IMR-90 (cell line): ENCODE data around the gene OTOG. TPM values are rescaled to one million over a fixed set of nuclear protein-coding genes. Genes with fewer than 3 reads are reported as not detected.

ENCODE experiments used
- ATAC-seq: fragments of 200-7000 bp; cut with Tn5 transposase; 2 replicates; pipeline ENCODE4 v1.9.1; 2020; ENCODE audit warnings: low read depth, mild to moderate bottlenecking, moderate library complexity
- BruUV-seq: library from RNA; stranded (reverse); fragments of 400-500 nt; replicated peaks from 2 replicates; lab custom pipeline; 2021; lab: Mats Ljungman, UMichigan
- CTCF ChIA-PET: fragments of 300-600 bp; formaldehyde crosslinking; extraction: SDS; loops from one replicate; lab custom pipeline; 2021; ENCODE audit warnings: antibody characterized with exemption; lab: Yijun Ruan, JAX
- POLR2A ChIA-PET: fragments of 300-600 bp; sonication (Branson Sonifier 250); formaldehyde crosslinking; loops from one replicate; lab custom pipeline; 2022; ENCODE audit warnings: antibody characterized with exemption; ENCODE audit not compliant: unreplicated experiment; lab: Charles Lee
- DNase-seq: peaks from one replicate; pipeline ENCODE4 v3.0.0; 2013
- H2AFZ ChIP-seq: replicated peaks from 2 replicates; pipeline ENCODE3; 2013; ENCODE audit warnings: low read length, mild to moderate bottlenecking; ENCODE audit not compliant: poor library complexity
- H2AK5ac ChIP-seq: 2 replicates; pipeline ENCODE4 v1.6.1; 2013; ENCODE audit warnings: low read depth, low read length, inconsistent platforms
- H2AK9ac ChIP-seq: replicated peaks from 2 replicates; pipeline ENCODE3; 2013; ENCODE audit warnings: mild to moderate bottlenecking, low read depth, low read length, moderate library complexity; ENCODE audit not compliant: poor library complexity
- H2BK120ac ChIP-seq: 2 replicates; pipeline ENCODE4 v1.6.1; 2013; ENCODE audit warnings: low read depth, low read length, inconsistent platforms
- H2BK15ac ChIP-seq: 3 replicates; pipeline ENCODE4 v1.6.1; 2013; ENCODE audit warnings: low read depth, low read length, inconsistent platforms
- H2BK20ac ChIP-seq: 2 replicates; pipeline ENCODE4 v1.6.1; 2013; ENCODE audit warnings: low read depth, mild to moderate bottlenecking, inconsistent platforms, low read length, moderate library complexity
- H2BK5ac ChIP-seq: 2 replicates; pipeline ENCODE4 v1.6.1; 2013; ENCODE audit warnings: mild to moderate bottlenecking, low read depth, low read length, inconsistent platforms; ENCODE audit not compliant: poor library complexity, severe bottlenecking
- H3K14ac ChIP-seq: replicated peaks from 2 replicates; pipeline ENCODE4 v1.6.1; 2013; ENCODE audit warnings: low read depth, low read length, inconsistent platforms
- H3K18ac ChIP-seq: 2 replicates; pipeline ENCODE4 v1.6.1; 2013; ENCODE audit warnings: low read depth, low read length, control low read depth
- H3K23ac ChIP-seq: 2 replicates; pipeline ENCODE4 v1.6.1; 2013; ENCODE audit warnings: low read depth, low read length, inconsistent platforms
- H3K27ac ChIP-seq: 2 replicates; pipeline ENCODE4 v1.5.1; 2013; ENCODE audit warnings: mild to moderate bottlenecking, control low read depth, low read length; ENCODE audit not compliant: insufficient read depth
- H3K27me3 ChIP-seq: 2 replicates; pipeline ENCODE4 v1.6.1; 2013; ENCODE audit warnings: low read length; ENCODE audit not compliant: control insufficient read depth, insufficient read depth
- H3K36me3 ChIP-seq: 2 replicates; pipeline ENCODE4 v1.6.1; 2013; ENCODE audit warnings: low read length, mixed read lengths; ENCODE audit not compliant: control insufficient read depth, insufficient read depth
- H3K4ac ChIP-seq: 2 replicates; pipeline ENCODE4 v1.6.1; 2013; ENCODE audit warnings: low read depth, low read length, inconsistent platforms
- H3K4me1 ChIP-seq: 2 replicates; pipeline ENCODE4 v1.6.1; 2013; ENCODE audit warnings: low read length, mixed read lengths; ENCODE audit not compliant: control insufficient read depth, insufficient read depth
- H3K4me2 ChIP-seq: 2 replicates; pipeline ENCODE4 v1.6.1; 2013; ENCODE audit warnings: low read depth, mild to moderate bottlenecking, control low read depth, low read length, moderate library complexity
- H3K4me3 ChIP-seq: 2 replicates; pipeline ENCODE4 v1.5.1; 2013; ENCODE audit warnings: low read depth, mild to moderate bottlenecking, control low read depth, low read length, moderate library complexity; ENCODE audit not compliant: insufficient read depth
- H3K56ac ChIP-seq: 2 replicates; pipeline ENCODE4 v1.6.1; 2013; ENCODE audit warnings: low read length, inconsistent platforms; ENCODE audit not compliant: insufficient read depth; ENCODE audit errors: extremely low read depth
- H3K79me1 ChIP-seq, 2 experiments: 2 replicates each; pipeline ENCODE4 v1.6.1; 2013; ENCODE audit warnings: low read length in 2 of 2, inconsistent platforms in 1 of 2, low read depth in 1 of 2
- H3K9ac ChIP-seq: 2 replicates; pipeline ENCODE4 v1.6.1; 2013; ENCODE audit warnings: low read depth, low read length, control low read depth
- H3K9me1 ChIP-seq: 2 replicates; pipeline ENCODE4 v1.6.1; 2013; ENCODE audit warnings: low read length, inconsistent platforms; ENCODE audit not compliant: insufficient read depth
- H3K9me3 ChIP-seq: 2 replicates; pipeline ENCODE4 v1.6.1; 2013; ENCODE audit warnings: low read length; ENCODE audit not compliant: control insufficient read depth, insufficient read depth
- H4K20me1 ChIP-seq: 2 replicates; pipeline ENCODE4 v1.6.1; 2013; ENCODE audit warnings: low read length, inconsistent platforms; ENCODE audit not compliant: insufficient read depth
- H4K5ac ChIP-seq: 2 replicates; pipeline ENCODE4 v1.6.1; 2013; ENCODE audit warnings: mild to moderate bottlenecking, low read depth, low read length, control low read depth
- H4K8ac ChIP-seq, 2 experiments: 2 replicates each; pipeline ENCODE4 v1.6.1; 2013; ENCODE audit warnings: low read depth in 2 of 2, low read length in 2 of 2, control low read depth in 1 of 2, inconsistent platforms in 1 of 2
- H4K91ac ChIP-seq: 2 replicates; pipeline ENCODE4 v1.6.1; 2013; ENCODE audit warnings: low read depth, low read length, inconsistent platforms; ENCODE audit not compliant: insufficient read depth
- CEBPB ChIP-seq: IDR thresholded peaks from 2 replicates; pipeline ENCODE4 v1.6.1; 2012; ENCODE audit warnings: low read depth, low read length, improper control_type of control experiment
- CHD1 ChIP-seq: IDR thresholded peaks from 2 replicates; pipeline ENCODE4 v1.6.1; 2012; ENCODE audit warnings: low read depth, low read length, improper control_type of control experiment
- CTCF ChIP-seq: conservative IDR thresholded peaks from 2 replicates; pipeline ENCODE4 v1.5.1; 2012; ENCODE audit warnings: mild to moderate bottlenecking, low read depth, low read length, improper control_type of control experiment
- FOS ChIP-seq: fragments of 150-350 bp; IDR thresholded peaks from 2 replicates; pipeline ENCODE4 v1.6.1; 2016; ENCODE audit warnings: low read depth, low read length
- MAFK ChIP-seq: IDR thresholded peaks from 2 replicates; pipeline ENCODE4 v1.6.1; 2012; ENCODE audit warnings: low read depth, low read length, improper control_type of control experiment
- MAZ ChIP-seq: IDR thresholded peaks from 2 replicates; pipeline ENCODE4 v1.6.1; 2012; ENCODE audit warnings: low read depth, mild to moderate bottlenecking, low read length, improper control_type of control experiment, moderate library complexity, borderline replicate concordance
- MXI1 ChIP-seq: IDR thresholded peaks from 2 replicates; pipeline ENCODE4 v1.6.1; 2012; ENCODE audit warnings: low read depth, mild to moderate bottlenecking, low read length, moderate library complexity, borderline replicate concordance
- NFE2L2 ChIP-seq: fragments of 150-350 bp; IDR thresholded peaks from 2 replicates; pipeline ENCODE4 v1.6.1; 2016; ENCODE audit warnings: low read depth, mild to moderate bottlenecking, low read length
- POLR2A ChIP-seq: IDR thresholded peaks from 2 replicates; pipeline ENCODE4 v1.6.1; 2012; ENCODE audit warnings: mild to moderate bottlenecking, low read depth, low read length
- RAD21 ChIP-seq: IDR thresholded peaks from 2 replicates; pipeline ENCODE4 v1.6.1; 2012; ENCODE audit warnings: low read length, improper control_type of control experiment
- RCOR1 ChIP-seq: IDR thresholded peaks from 2 replicates; pipeline ENCODE4 v1.6.1; 2012; ENCODE audit warnings: mild to moderate bottlenecking, low read length, improper control_type of control experiment; ENCODE audit not compliant: insufficient replicate concordance
- RFX5 ChIP-seq: IDR thresholded peaks from 2 replicates; pipeline ENCODE4 v1.8.0; 2012; ENCODE audit warnings: low read depth, mild to moderate bottlenecking, low read length, moderate library complexity
- SMC3 ChIP-seq: fragments of 150-350 bp; IDR thresholded peaks from 2 replicates; pipeline ENCODE4 v1.6.1; 2016; ENCODE audit warnings: low read depth, mild to moderate bottlenecking, antibody characterized with exemption, low read length, moderate library complexity
- USF2 ChIP-seq: fragments of 150-350 bp; IDR thresholded peaks from 2 replicates; pipeline ENCODE4 v1.6.1; 2017; ENCODE audit warnings: mild to moderate bottlenecking, antibody characterized with exemption, low read length, low read depth
- WGBS, 2 experiments: methylation state at CpG; one replicate each; pipeline versions ENCODE4 v1.1.5 to v1.1.7; 2013; ENCODE audit warnings: missing lambda C conversion rate in 2 of 2; ENCODE audit not compliant: insufficient read length in 1 of 2; ENCODE audit errors: extremely low coverage in 2 of 2; 5-methylcytosine and 5-hydroxymethylcytosine counted together
- dilution Hi-C: fragments of 300-500 bp; cut with HindIII; formaldehyde crosslinking; loops from one replicate; pipeline ENCODE4 v1.14.3; 2018; ENCODE audit warnings: low sequenced_read_pairs; ENCODE audit not compliant: unreplicated experiment
- in situ Hi-C: fragments of 300-500 bp; cut with MboI; formaldehyde crosslinking; loops from 3 replicates; pipeline ENCODE4 v1.14.3; 2019; ENCODE audit warnings: low sequenced_read_pairs, inconsistent platforms, mixed read lengths
- intact Hi-C: fragments of 100-400 bp; cut with micrococcal nuclease; formaldehyde crosslinking; loops from 2 replicates; pipeline ENCODE4 v1.10.0; 2022
- polyA plus RNA-seq, 3 experiments: library from polyadenylated mRNA; depleted of rRNA; stranded (reverse); fragments of >200 nt; gene quantifications; 2 replicates each; pipeline ENCODE4 v1.2.3, GENCODE V29; 2012; ENCODE audit warnings: low replicate concordance in 1 of 3
- total RNA-seq: library from RNA; depleted of rRNA; stranded (reverse); fragments of >200 nt; gene quantifications from 2 replicates; pipeline ENCODE4 v1.2.3, GENCODE V29; 2012
- TF ChIP-seq, protein P1 (sequence below): fragments of 150-350 bp; IDR thresholded peaks from 2 replicates; pipeline ENCODE4 v1.6.1; 2016; ENCODE audit warnings: low read depth, mild to moderate bottlenecking, low read length, moderate library complexity, borderline replicate concordance

Gene OTOG
- total and polyA plus RNA-seq, 2 of the 4 experiments (the other 2 are of a cell fraction): not detected

DNA sequence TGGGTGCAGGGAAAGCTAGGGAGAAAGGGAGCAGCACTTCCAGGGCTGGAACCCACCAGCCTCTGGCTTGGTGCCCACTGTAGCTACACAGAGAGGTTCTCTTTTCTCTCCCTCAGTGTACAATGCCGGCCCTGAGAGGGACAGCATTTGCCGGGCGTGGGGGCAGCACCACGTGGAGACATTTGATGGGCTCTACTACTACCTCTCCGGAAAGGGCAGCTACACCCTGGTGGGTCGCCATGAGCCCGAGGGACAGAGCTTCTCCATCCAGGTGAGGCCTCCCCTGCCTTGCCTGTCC, 6.1 kb downstream of the OTOG start (continued):
- no peak for TF ChIP-seq MAZ
- TF ChIP-seq POLR2A: no peak
- TF ChIP-seq RAD21: no peak

DNA sequence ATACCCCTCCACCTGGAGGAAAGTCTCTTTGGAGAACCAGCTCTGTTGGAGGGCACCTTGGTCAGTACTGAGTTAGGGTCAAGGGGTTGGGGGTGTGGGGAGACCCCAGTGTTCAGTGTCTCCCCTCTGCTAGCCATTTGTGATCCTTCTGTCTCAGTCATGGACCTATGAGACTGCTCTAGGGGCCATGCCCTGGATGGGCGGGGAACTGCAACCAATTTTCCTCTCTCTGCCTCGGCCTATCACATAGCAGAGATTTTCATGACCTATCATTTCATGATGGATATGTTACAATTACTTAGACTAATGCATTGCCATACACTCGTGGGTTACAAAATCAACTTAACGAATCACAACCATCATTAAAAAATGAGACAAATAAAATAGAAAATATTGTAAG, 7.4 kb downstream of the OTOG start:
- H3K9me3 ChIP-seq: no peaks in the 10 kb centered on the region
- no CpG with 5 or more reads among the region's 4 CpGs for WGBS, 2 experiments
- no peaks in the 10 kb centered on the region for H3K4me1 ChIP-seq
- no peak for ATAC-seq
- no peak overlapping the region for H3K56ac ChIP-seq
- no peak overlapping the region for H4K8ac ChIP-seq
- no peak overlapping the region for H3K9ac ChIP-seq
- no peak overlapping the region for H4K91ac ChIP-seq
- no peak overlapping the region for H3K27ac ChIP-seq
- H3K4me2 ChIP-seq: no peak overlapping the region
- no peaks in the 10 kb centered on the region for H3K79me1 ChIP-seq
- no peak overlapping the region for H2AK5ac ChIP-seq
- no peak overlapping the region for H2BK15ac ChIP-seq
- no peak overlapping the region for H3K18ac ChIP-seq
- no peak overlapping the region for H2BK120ac ChIP-seq
- H4K5ac ChIP-seq: no peak overlapping the region
- H2BK20ac ChIP-seq: no peak overlapping the region
- no peak overlapping the region for H3K14ac ChIP-seq
- no peak for DNase-seq
- ChIA-PET CTCF (no interaction called here), POLR2A (no interaction called here)
- no peaks in the 10 kb centered on the region for H3K36me3 ChIP-seq
- H3K23ac ChIP-seq: no peak overlapping the region
- intact Hi-C loops (no loop called here), in situ Hi-C loops (no loop called here), dilution Hi-C loops (no loop called here)
- no peak overlapping the region for H2AK9ac ChIP-seq
- H3K4me3 ChIP-seq: no peak overlapping the region
- BruUV-seq: no TSS peak
- H4K20me1 ChIP-seq: no peaks in the 10 kb centered on the region
- H3K4ac ChIP-seq: no peak overlapping the region
- H3K27me3 ChIP-seq: peaks cover 9% of the 10 kb centered on the region; the same call in 1 of the 2 replicates
- no peaks in the 10 kb centered on the region for H3K9me1 ChIP-seq
- H2AFZ ChIP-seq: no peak overlapping the region
- H2BK5ac ChIP-seq: no peak overlapping the region
- TF ChIP-seq CTCF (no peak), RAD21 (no peak), CEBPB (no peak), USF2 (no peak), CHD1 (no peak), MAFK (no peak), POLR2A (no peak), RFX5 (no peak), FOS (no peak), MAZ (no peak), SMC3 (no peak), NFE2L2 (no peak), RCOR1 (no peak), MXI1 (no peak)
- TF ChIP-seq, protein P1, sequence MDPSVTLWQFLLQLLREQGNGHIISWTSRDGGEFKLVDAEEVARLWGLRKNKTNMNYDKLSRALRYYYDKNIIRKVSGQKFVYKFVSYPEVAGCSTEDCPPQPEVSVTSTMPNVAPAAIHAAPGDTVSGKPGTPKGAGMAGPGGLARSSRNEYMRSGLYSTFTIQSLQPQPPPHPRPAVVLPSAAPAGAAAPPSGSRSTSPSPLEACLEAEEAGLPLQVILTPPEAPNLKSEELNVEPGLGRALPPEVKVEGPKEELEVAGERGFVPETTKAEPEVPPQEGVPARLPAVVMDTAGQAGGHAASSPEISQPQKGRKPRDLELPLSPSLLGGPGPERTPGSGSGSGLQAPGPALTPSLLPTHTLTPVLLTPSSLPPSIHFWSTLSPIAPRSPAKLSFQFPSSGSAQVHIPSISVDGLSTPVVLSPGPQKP: no peak
